Ovary (tissue), 9 donors: ENCODE measurements around the gene IGFBP2. TPM values are rescaled to one million over a fixed set of nuclear protein-coding genes. Genes with fewer than 3 reads are reported as not detected.

Experiments used
- DNase-seq, 5 donors: peaks; one replicate each; pipeline ENCODE4 v3.0.0-alpha.2; 2019 to 2020
- H3K27ac ChIP-seq, 2 donors: fragments of 200-600 bp; one replicate each; pipeline versions ENCODE4 v1.5.1 to v1.8.0; 2019 to 2022
- H3K27me3 ChIP-seq: fragments of 200-600 bp; one replicate; pipeline ENCODE4 v1.8.0; 2022
- H3K36me3 ChIP-seq: fragments of 200-600 bp; sonication (generic); one replicate; pipeline ENCODE4 v1.5.1; 2019
- H3K4me1 ChIP-seq: one replicate; pipeline ENCODE4 v1.8.1; 2013; ENCODE audit warnings: mild to moderate bottlenecking, moderate library complexity; ENCODE audit not compliant: insufficient read depth
- H3K4me3 ChIP-seq: fragments of 200-600 bp; sonication (generic); one replicate; pipeline ENCODE4 v1.5.1; 2017
- H3K9me3 ChIP-seq, 2 donors: fragments of 200-600 bp in 1 of 2; sonication (generic) in 1 of 2; one replicate each; pipeline versions ENCODE4 v1.5.1 to v1.8.1; 2013 to 2019; ENCODE audit warnings: mild to moderate bottlenecking in 1 of 2, moderate library complexity in 1 of 2
- EP300 ChIP-seq: sonication (generic); formaldehyde crosslinking; IDR thresholded peaks from one replicate; pipeline ENCODE4 v1.6.1; 2017; ENCODE audit warnings: antibody characterized with exemption
- POLR2A ChIP-seq: fragments of 450-650 bp; IDR thresholded peaks from one replicate; pipeline ENCODE4 v1.6.1; 2017; ENCODE audit warnings: antibody characterized with exemption, mild to moderate bottlenecking, moderate library complexity
- WGBS, 3 donors: extraction: QIAGEN DNeasy Blood & Tissue Kit in 1 of 3; methylation state at CpG; one replicate each; pipeline versions ENCODE4 v1.1.5 to v1.1.7; 2013 to 2017; 5-methylcytosine and 5-hydroxymethylcytosine counted together
- intact Hi-C, 4 donors: fragments of 100-400 bp; cut with DNase I; formaldehyde crosslinking; loops; one replicate each; pipeline versions ENCODE4 v1.11.0 to v1.15.1; 2022 to 2023
- polyA plus RNA-seq, 2 donors: library from polyadenylated mRNA; stranded (reverse); fragments of 200-250 nt in 1 of 2; fragments of 350-450 nt in 1 of 2; fragmentation: Illumina TruSeq in 1 of 2; extraction: RNeasy Lipid Tissue Mini Kit (QIAGEN cat#74804) in 1 of 2; gene quantifications; one replicate each; pipeline ENCODE4 v1.2.3, GENCODE V29; 2013 to 2014
- total RNA-seq, 7 donors: library from RNA; depleted of rRNA in 2 of 7; stranded (reverse); fragments of >200 nt in 2 of 7; fragmentation: NEBNext Ultra II Directional in 3 of 7; extraction: Animal tissue kit (Norgen Biotek cat#: 25700) in 3 of 7; gene quantifications; one replicate each; pipeline versions ENCODE4 v1.1.0 to v1.2.4, GENCODE V29; 2016 to 2023
- TF ChIP-seq, protein P1 (sequence below), 3 donors: fragments of 450-650 bp in 2 of 3; fragments of 200-600 bp in 1 of 3; IDR thresholded peaks; one replicate each; pipeline versions ENCODE4 v1.5.1 to v1.8.0; 2016 to 2022; ENCODE audit warnings: antibody characterized with exemption in 3 of 3, mild to moderate bottlenecking in 1 of 3
- donor health status: DM: no; HTN: no; CAD: no; lungs with moderate emphysema.
- donor health status: DM: no; HTN: no; CAD: no.
- donor health status: Bipolar disorder and iron deficiency.
- donor health status: DM: yes; HTN: yes; CAD: no.
- donor health status: DM: no; HTN: no; CAD: no.
- donor health status: DM: yes; HTN: yes; CAD: no.

The IGFBP2 gene
- total and polyA plus RNA-seq, 9 donors, result 47.2 to 333 (median 165) TPM

- H3K27me3 ChIP-seq, result no peaks in the 10 kb centered on the region
- H3K27ac ChIP-seq, result no peak overlapping the region
- intact Hi-C loops, result no loop called here
- H3K4me1 ChIP-seq, result peaks cover 3% of the 10 kb centered on the region
- no peak for DNase-seq
- H3K4me3 ChIP-seq, result no peak overlapping the region
- TF ChIP-seq POLR2A (no peak), EP300 (no peak)
- TF ChIP-seq, protein P1, sequence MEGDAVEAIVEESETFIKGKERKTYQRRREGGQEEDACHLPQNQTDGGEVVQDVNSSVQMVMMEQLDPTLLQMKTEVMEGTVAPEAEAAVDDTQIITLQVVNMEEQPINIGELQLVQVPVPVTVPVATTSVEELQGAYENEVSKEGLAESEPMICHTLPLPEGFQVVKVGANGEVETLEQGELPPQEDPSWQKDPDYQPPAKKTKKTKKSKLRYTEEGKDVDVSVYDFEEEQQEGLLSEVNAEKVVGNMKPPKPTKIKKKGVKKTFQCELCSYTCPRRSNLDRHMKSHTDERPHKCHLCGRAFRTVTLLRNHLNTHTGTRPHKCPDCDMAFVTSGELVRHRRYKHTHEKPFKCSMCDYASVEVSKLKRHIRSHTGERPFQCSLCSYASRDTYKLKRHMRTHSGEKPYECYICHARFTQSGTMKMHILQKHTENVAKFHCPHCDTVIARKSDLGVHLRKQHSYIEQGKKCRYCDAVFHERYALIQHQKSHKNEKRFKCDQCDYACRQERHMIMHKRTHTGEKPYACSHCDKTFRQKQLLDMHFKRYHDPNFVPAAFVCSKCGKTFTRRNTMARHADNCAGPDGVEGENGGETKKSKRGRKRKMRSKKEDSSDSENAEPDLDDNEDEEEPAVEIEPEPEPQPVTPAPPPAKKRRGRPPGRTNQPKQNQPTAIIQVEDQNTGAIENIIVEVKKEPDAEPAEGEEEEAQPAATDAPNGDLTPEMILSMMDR (IDR thresholded peaks at IDR 0.05), result no peak
- no peaks in the 10 kb centered on the region for H3K36me3 ChIP-seq
- H3K9me3 ChIP-seq, result no peaks in the 10 kb centered on the region
- WGBS, 3 donors, result 66 to 69% (median 68%) methylated on average over 10 of the region's 10 CpGs
Measured at GRCh38 chr2:216588861-216589710, 44.1 kb upstream of the IGFBP2 start.

DNA sequence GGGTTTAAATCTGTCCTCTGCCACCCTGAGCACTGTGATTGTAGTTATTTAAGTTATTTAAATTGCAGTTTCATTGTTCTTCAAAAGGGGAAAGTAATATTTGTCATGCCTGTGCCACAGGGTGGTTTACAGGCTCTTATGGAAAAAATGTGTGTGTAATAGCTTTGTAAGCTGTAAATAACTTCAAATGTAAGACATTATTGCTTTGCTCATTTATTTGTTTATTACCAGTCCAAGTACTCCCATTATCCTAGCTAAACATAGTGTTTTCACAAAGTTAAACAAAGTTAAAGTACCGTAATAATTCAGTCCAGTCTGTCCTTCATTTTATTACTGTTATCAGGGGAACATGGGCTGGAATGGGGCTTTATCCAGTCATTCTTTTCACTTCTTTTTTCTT, 43.4 kb upstream of the IGFBP2 start:
- TF ChIP-seq EP300, result no peak
- TF ChIP-seq, protein P1 (IDR thresholded peaks at IDR 0.05), result no peak
- TF ChIP-seq POLR2A, result no peak
- Histone ChIP-seq H3K36me3 (no peaks in the 10 kb centered on the region), H3K27me3 (no peaks in the 10 kb centered on the region), H3K4me1 (peaks cover 3% of the 10 kb centered on the region), H3K27ac (no peak overlapping the region), H3K9me3 (no peaks in the 10 kb centered on the region), H3K4me3 (no peak overlapping the region)
- intact Hi-C loops, result loop anchor here in 1 of 4 donors (5.0 kb wide), 1 partner anchor 52 kb away; no protein-coding TSS in a partner anchor
- WGBS, 3 donors, result 27 to 47% (median 44%) methylated on average over 1 of the region's 1 CpG
- no peak for DNase-seq

- intact Hi-C loops, result loop anchor here in 1 of 4 donors (5.0 kb wide), 1 partner anchor 53 kb away; no protein-coding TSS in a partner anchor
- Histone ChIP-seq H3K4me3 (no peak overlapping the region), H3K9me3 (no peaks in the 10 kb centered on the region), H3K27ac (no peak overlapping the region), H3K27me3 (no peaks in the 10 kb centered on the region), H3K4me1 (peaks cover 3% of the 10 kb centered on the region), H3K36me3 (no peaks in the 10 kb centered on the region)
- TF ChIP-seq, protein P1 (IDR thresholded peaks at IDR 0.05), result peak in 1 of 3 donors; percentile 10
- TF ChIP-seq EP300, result no peak
- no peak for TF ChIP-seq POLR2A
- DNase-seq, result peak; percentile 69 to 90 (median 73)
- 4 to 12% (median 10%) methylated on average over 9 of the region's 9 CpGs for WGBS, 3 donors
Measured at GRCh38 chr2:216590780-216591179, 42.4 kb upstream of the IGFBP2 start.

GRCh38 chr2:216591480-216591879, 41.7 kb upstream of the IGFBP2 start:
- no peaks in the 10 kb centered on the region for H3K27me3 ChIP-seq
- intact Hi-C loops, result loop anchor here in 1 of 4 donors (5.0 kb wide), 1 partner anchor 54 kb away; no protein-coding TSS in a partner anchor
- no peak for DNase-seq
- H3K4me3 ChIP-seq, result no peak overlapping the region
- H3K27ac ChIP-seq, result no peak overlapping the region
- no peaks in the 10 kb centered on the region for H3K9me3 ChIP-seq
- no peaks in the 10 kb centered on the region for H3K36me3 ChIP-seq
- WGBS, 3 donors, result 94 to 95% (median 94%) methylated on average over 6 of the region's 6 CpGs
- TF ChIP-seq EP300, result no peak
- no peak for TF ChIP-seq POLR2A
- TF ChIP-seq, protein P1 (IDR thresholded peaks at IDR 0.05), result no peak
- H3K4me1 ChIP-seq, result peaks cover 3% of the 10 kb centered on the region
